Epithelial cell of esophagus (primary cell): ENCODE measurements around the gene SMURF2.
A peak's percentile ranks its signal among the peaks of the same experiment; 100 is the strongest.

Source experiments
- DNase-seq: peaks from one replicate; pipeline ENCODE4 v3.0.0; 2010; ENCODE audit warnings: low read depth
- H3K4me3 ChIP-seq: 2 replicates; pipeline ENCODE4 v1.5.1; 2011; ENCODE audit warnings: mild to moderate bottlenecking, low read length, control low read depth
- CTCF ChIP-seq: IDR thresholded peaks from 2 replicates; pipeline ENCODE4 v1.5.1; 2011; ENCODE audit warnings: low read depth, mild to moderate bottlenecking, low read length, control low read depth, inconsistent platforms; ENCODE audit not compliant: insufficient read depth; ENCODE audit errors: missing control alignments

SMURF2 gene

GRCh38 chr17:64694207-64694606 lies 32.1 kb upstream of the SMURF2 start:
- no peak for TF ChIP-seq CTCF
- no peak overlapping the region for H3K4me3 ChIP-seq
- DNase-seq: peak; percentile 74

- no peak for TF ChIP-seq CTCF
- H3K4me3 ChIP-seq: no peak overlapping the region
- DNase-seq: no peak
Measured at GRCh38 chr17:64692187-64692586, 30.1 kb upstream of the SMURF2 start.

GRCh38 chr17:64689106-64689505 lies 27.0 kb upstream of the SMURF2 start:
- DNase-seq: no peak
- no peak overlapping the region for H3K4me3 ChIP-seq
- TF ChIP-seq CTCF: no peak

GRCh38 chr17:64688481-64688880 lies 26.4 kb upstream of the SMURF2 start:
- no peak for TF ChIP-seq CTCF
- H3K4me3 ChIP-seq: no peak overlapping the region
- no peak for DNase-seq

GRCh38 chr17:64687961-64688360 lies 25.9 kb upstream of the SMURF2 start:
- no peak overlapping the region for H3K4me3 ChIP-seq
- TF ChIP-seq CTCF: no peak
- DNase-seq: peak; percentile 70

- no peak overlapping the region for H3K4me3 ChIP-seq
- TF ChIP-seq CTCF: no peak
- no peak for DNase-seq
Measured at GRCh38 chr17:64687376-64687775, 25.3 kb upstream of the SMURF2 start.

- no peak for TF ChIP-seq CTCF
- no peak for DNase-seq
Measured at GRCh38 chr17:64686705-64687104, 24.6 kb upstream of the SMURF2 start.

More at GRCh38 chr17:64686705-64687104, 24.6 kb upstream of the SMURF2 start:
- no peak overlapping the region for H3K4me3 ChIP-seq
